Astrocyte of the cerebellum (primary cell): ENCODE measurements around the gene PATE1.
A peak's percentile ranks its signal among the peaks of the same experiment; 100 is the strongest.

Experiments
- DNase-seq: peaks from one replicate; pipeline ENCODE4 v3.0.0-alpha.2; 2011; ENCODE audit warnings: low read depth
- H3K4me3 ChIP-seq: 2 replicates; pipeline ENCODE4 v1.5.1; 2011; ENCODE audit warnings: mild to moderate bottlenecking, low read depth, low read length, moderate library complexity
- CTCF ChIP-seq: IDR thresholded peaks from 2 replicates; pipeline ENCODE4 v1.5.1; 2012; ENCODE audit warnings: low read length, low read depth, moderate library complexity, mild to moderate bottlenecking; ENCODE audit errors: missing control alignments
- in situ Hi-C: cut with HindIII; loops from 2 replicates; pipeline ENCODE4 v1.10.0; 2017; ENCODE audit warnings: low sequenced_read_pairs

PATE1 gene

GRCh38 chr11:125766251-125766650 lies 20.2 kb downstream of the PATE1 start:
- no peak for TF ChIP-seq CTCF
- no peak for DNase-seq
- H3K4me3 ChIP-seq, result no peak overlapping the region
- in situ Hi-C loops, result no loop called here

- in situ Hi-C loops, result no loop called here
- no peak overlapping the region for H3K4me3 ChIP-seq
- TF ChIP-seq CTCF, result no peak
- no peak for DNase-seq
Measured at GRCh38 chr11:125768336-125769046, 22.4 kb downstream of the PATE1 start.

GRCh38 chr11:125770583-125770982 lies 24.5 kb downstream of the PATE1 start:
- no peak overlapping the region for H3K4me3 ChIP-seq
- in situ Hi-C loops, result no loop called here
- no peak for DNase-seq
- no peak for TF ChIP-seq CTCF

GRCh38 chr11:125772834-125773505 lies 26.9 kb downstream of the PATE1 start:
- in situ Hi-C loops, result no loop called here
- no peak for TF ChIP-seq CTCF
- DNase-seq, result peak; percentile 58
- no peak overlapping the region for H3K4me3 ChIP-seq

- TF ChIP-seq CTCF, result no peak
- in situ Hi-C loops, result no loop called here
- no peak for DNase-seq
- H3K4me3 ChIP-seq, result no peak overlapping the region
Measured at GRCh38 chr11:125773516-125773915, 27.4 kb downstream of the PATE1 start.

GRCh38 chr11:125777309-125777708 lies 31.2 kb downstream of the PATE1 start:
- no peak overlapping the region for H3K4me3 ChIP-seq
- DNase-seq, result no peak
- in situ Hi-C loops, result no loop called here
- TF ChIP-seq CTCF, result no peak
